Fibroblast of skin of left biceps (primary cell): ENCODE results near the gene PLXNA4.

Experiments
- DNase-seq, 2 experiments: peaks; one replicate each; pipeline ENCODE4 v3.0.0-alpha.2; 2013; ENCODE audit warnings: low read depth in 2 of 2

Gene PLXNA4

GRCh38 chr7:132471515-132471914 lies 104.8 kb downstream of the PLXNA4 start:
- DNase-seq, result no peak

- no peak for DNase-seq
These were observed 106.6 kb downstream of the PLXNA4 start for GRCh38 chr7:132469681-132470080.

GRCh38 chr7:132469264-132469663 lies 107.0 kb downstream of the PLXNA4 start:
- DNase-seq, result no peak

- no peak for DNase-seq
These were observed 109.9 kb downstream of the PLXNA4 start for GRCh38 chr7:132466367-132466766.

- no peak for DNase-seq
These were observed 110.8 kb downstream of the PLXNA4 start for GRCh38 chr7:132465516-132465915.

GRCh38 chr7:132464740-132465139 lies 111.5 kb downstream of the PLXNA4 start:
- no peak for DNase-seq

- no peak for DNase-seq
These were observed 112.3 kb downstream of the PLXNA4 start for GRCh38 chr7:132463922-132464321.

- DNase-seq, result no peak
These were observed 113.8 kb downstream of the PLXNA4 start for GRCh38 chr7:132462478-132462877.

GRCh38 chr7:132461032-132461592 lies 115.2 kb downstream of the PLXNA4 start:
- no peak for DNase-seq

- no peak for DNase-seq
These were observed 117.5 kb downstream of the PLXNA4 start for GRCh38 chr7:132458729-132459128.

GRCh38 chr7:132457658-132458057 lies 118.6 kb downstream of the PLXNA4 start:
- DNase-seq, result no peak

GRCh38 chr7:132456418-132456817 lies 119.9 kb downstream of the PLXNA4 start:
- no peak for DNase-seq

GRCh38 chr7:132455378-132455777 lies 120.9 kb downstream of the PLXNA4 start:
- DNase-seq, result no peak

- no peak for DNase-seq
These were observed 122.4 kb downstream of the PLXNA4 start for GRCh38 chr7:132453826-132454225.

- DNase-seq, result no peak
These were observed 125.1 kb downstream of the PLXNA4 start for GRCh38 chr7:132451161-132451560.

GRCh38 chr7:132450696-132451095 lies 125.6 kb downstream of the PLXNA4 start:
- DNase-seq, result no peak

GRCh38 chr7:132450188-132450587 lies 126.1 kb downstream of the PLXNA4 start:
- DNase-seq, result no peak

- DNase-seq, result no peak
These were observed 129.5 kb downstream of the PLXNA4 start for GRCh38 chr7:132446666-132447278.

- no peak for DNase-seq
These were observed 130.0 kb downstream of the PLXNA4 start for GRCh38 chr7:132446260-132446659.

GRCh38 chr7:132443761-132444520 lies 132.3 kb downstream of the PLXNA4 start:
- no peak for DNase-seq

- no peak for DNase-seq
These were observed 134.3 kb downstream of the PLXNA4 start for GRCh38 chr7:132441935-132442334.

- DNase-seq, result no peak
These were observed 136.1 kb downstream of the PLXNA4 start for GRCh38 chr7:132440151-132440550.

- DNase-seq, result no peak
These were observed 137.3 kb downstream of the PLXNA4 start for GRCh38 chr7:132438926-132439325.
